ENCODE data around the gene PDGFC. TPM values are rescaled to one million over a fixed set of nuclear protein-coding genes. Genes with fewer than 3 reads are reported as not detected.
"Not testable (repeated sequence)": the region's sequence is repeated elsewhere in the genome, so short reads cannot be mapped to it uniquely, and the experiment has no call there.

PDGFC gene
- total RNA-seq, 4 donors from 2014 or later: 28.0 to 43.9 (median 34.8) TPM

DNA sequence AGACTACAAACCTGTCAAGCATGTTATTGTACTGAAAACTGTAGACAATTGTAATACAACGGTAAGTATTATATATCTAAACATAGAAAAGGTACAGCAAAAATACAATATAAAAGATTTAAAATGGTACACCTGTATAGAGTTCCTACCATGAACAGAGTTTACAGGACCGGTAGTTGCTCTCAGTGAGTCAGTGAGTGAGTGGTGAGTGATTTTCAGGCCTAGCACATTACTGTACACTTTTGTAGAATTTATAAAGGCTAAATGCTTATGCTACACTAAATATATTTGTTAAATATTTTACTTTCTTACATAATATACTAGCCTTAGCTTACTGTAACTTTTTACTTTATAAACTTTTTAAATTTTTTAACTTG is 37.4 kb downstream of the PDGFC start:
- H3K4me3 ChIP-seq: no peak overlapping the region
- H3K9me3 ChIP-seq: no peaks in the 10 kb centered on the region
- 55 to 57% methylated on average over 2 of the region's 2 CpGs for WGBS, 2 donors (ENCODE audit: low coverage in 1 of 2)
- no peaks in the 10 kb centered on the region for H3K36me3 ChIP-seq
- no peaks in the 10 kb centered on the region for H3K27me3 ChIP-seq
- no peak overlapping the region for H3K27ac ChIP-seq
- no peak for ATAC-seq
- peaks cover 0 to 13% (median 6%) of the 10 kb centered on the region in 3 donors for H3K4me1 ChIP-seq
- TF ChIP-seq POLR2A (IDR thresholded peaks at IDR 0.05) (no peak), POLR2AphosphoS5 (IDR thresholded peaks at IDR 0.05) (no peak), EP300 (IDR thresholded peaks at IDR 0.05) (no peak)
- TF ChIP-seq, protein P1, sequence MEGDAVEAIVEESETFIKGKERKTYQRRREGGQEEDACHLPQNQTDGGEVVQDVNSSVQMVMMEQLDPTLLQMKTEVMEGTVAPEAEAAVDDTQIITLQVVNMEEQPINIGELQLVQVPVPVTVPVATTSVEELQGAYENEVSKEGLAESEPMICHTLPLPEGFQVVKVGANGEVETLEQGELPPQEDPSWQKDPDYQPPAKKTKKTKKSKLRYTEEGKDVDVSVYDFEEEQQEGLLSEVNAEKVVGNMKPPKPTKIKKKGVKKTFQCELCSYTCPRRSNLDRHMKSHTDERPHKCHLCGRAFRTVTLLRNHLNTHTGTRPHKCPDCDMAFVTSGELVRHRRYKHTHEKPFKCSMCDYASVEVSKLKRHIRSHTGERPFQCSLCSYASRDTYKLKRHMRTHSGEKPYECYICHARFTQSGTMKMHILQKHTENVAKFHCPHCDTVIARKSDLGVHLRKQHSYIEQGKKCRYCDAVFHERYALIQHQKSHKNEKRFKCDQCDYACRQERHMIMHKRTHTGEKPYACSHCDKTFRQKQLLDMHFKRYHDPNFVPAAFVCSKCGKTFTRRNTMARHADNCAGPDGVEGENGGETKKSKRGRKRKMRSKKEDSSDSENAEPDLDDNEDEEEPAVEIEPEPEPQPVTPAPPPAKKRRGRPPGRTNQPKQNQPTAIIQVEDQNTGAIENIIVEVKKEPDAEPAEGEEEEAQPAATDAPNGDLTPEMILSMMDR (IDR thresholded peaks at IDR 0.05): no peak

DNA sequence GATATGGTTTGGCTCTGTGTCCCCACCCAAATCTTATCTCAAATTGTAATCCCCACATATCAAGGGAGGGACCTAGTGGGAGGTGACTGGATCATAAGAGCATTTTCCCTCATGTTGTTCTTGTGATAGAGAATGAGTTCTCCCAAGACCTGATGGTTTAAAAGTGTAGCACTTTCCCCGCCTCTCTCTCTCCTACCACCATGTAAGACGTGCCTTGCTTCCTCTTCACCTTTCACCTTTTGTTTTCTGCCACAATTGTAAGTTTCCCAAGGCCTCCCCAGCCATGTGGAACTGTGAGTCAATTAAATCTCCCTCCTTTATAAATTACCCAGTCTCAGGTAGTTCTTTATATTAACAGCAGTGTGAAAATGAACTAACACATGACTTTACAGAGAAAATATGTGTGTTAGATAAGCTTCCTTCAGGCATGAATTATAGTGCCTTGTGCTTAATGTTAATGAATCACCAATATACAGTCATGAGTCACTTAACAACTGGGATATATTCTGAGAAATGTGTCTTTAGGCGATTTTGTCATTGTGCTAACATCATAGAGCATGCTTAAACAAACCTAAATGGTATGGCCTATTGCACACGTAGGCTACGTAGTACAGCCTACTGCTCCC is 37.9 kb downstream of the PDGFC start:
- 63 to 70% methylated on average over 5 of the region's 5 CpGs for WGBS, 2 donors (ENCODE audit: low coverage in 1 of 2)
- no peak overlapping the region for H3K27ac ChIP-seq
- no peak for ATAC-seq

DNA sequence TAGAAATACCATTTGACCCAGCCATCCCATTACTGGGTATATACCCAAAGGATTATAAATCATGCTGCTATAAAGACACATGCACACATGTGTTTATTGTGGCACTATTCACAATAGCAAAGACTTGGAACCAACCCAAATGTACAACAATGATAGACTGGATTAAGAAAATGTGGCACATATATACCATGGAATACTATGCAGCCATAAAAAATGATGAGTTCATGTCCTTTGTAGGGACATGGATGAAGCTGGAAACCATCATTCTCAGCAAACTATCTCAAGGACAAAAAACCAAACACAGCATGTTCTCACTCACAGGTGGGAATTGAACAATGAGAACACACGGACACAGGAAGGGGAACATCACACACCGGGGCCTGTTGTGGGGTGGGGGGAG is 39.2 kb downstream of the PDGFC start:
- H3K4me1 ChIP-seq: peaks cover 0 to 20% (median 6%) of the 10 kb centered on the region in 3 donors
- H3K4me3 ChIP-seq, H3K27ac ChIP-seq, ATAC-seq, H3K27me3 ChIP-seq, H3K36me3 ChIP-seq, H3K9me3 ChIP-seq: not testable (repeated sequence)
- no CpG with 5 or more reads among the region's 2 CpGs for WGBS, 2 donors (ENCODE audit: low coverage in 1 of 2)

More for the DNA sequence above, 37.9 kb downstream of the PDGFC start:
- Histone ChIP-seq H3K4me1 (peaks cover 0 to 15% (median 6%) of the 10 kb centered on the region in 3 donors), H3K4me3 (no peak overlapping the region), H3K36me3 (no peaks in the 10 kb centered on the region), H3K27me3 (no peaks in the 10 kb centered on the region), H3K9me3 (no peaks in the 10 kb centered on the region)
- TF ChIP-seq POLR2A (IDR thresholded peaks at IDR 0.05) (no peak), EP300 (IDR thresholded peaks at IDR 0.05) (no peak), POLR2AphosphoS5 (IDR thresholded peaks at IDR 0.05) (no peak)
- TF ChIP-seq, protein P1 (IDR thresholded peaks at IDR 0.05): no peak

DNA sequence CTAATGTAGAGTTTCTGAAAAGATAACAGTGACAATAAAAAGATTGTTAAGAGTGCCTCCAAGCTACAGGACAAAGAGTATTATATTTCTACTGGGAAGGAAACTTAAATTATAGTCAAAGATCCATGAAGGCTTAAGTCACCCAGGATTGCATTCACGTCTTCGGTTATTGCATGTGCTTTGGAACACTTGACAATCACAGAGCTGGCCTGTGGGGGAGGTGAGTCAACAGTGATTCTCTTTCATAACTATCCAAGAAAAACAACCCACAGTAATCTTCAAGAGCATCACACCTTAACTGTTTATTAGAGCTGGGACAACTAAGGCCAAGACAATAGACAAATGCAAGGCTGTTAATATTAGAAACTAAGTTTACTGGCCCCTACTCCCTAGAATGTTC is 40.3 kb downstream of the PDGFC start:
- no peaks in the 10 kb centered on the region for H3K36me3 ChIP-seq
- H3K4me1 ChIP-seq: peaks cover 0 to 20% (median 6%) of the 10 kb centered on the region in 3 donors
- ATAC-seq: no peak
- H3K4me3 ChIP-seq: no peak overlapping the region
- TF ChIP-seq EP300 (IDR thresholded peaks at IDR 0.05) (no peak), POLR2A (IDR thresholded peaks at IDR 0.05) (no peak), POLR2AphosphoS5 (IDR thresholded peaks at IDR 0.05) (no peak)
- TF ChIP-seq, protein P1 (IDR thresholded peaks at IDR 0.05): no peak
- H3K27me3 ChIP-seq: no peaks in the 10 kb centered on the region
- 30 to 44% methylated on average over 2 of the region's 2 CpGs for WGBS, 2 donors (ENCODE audit: low coverage in 1 of 2)
- H3K27ac ChIP-seq: no peak overlapping the region
- peaks cover 0 to 8% (median 0%) of the 10 kb centered on the region in 3 donors for H3K9me3 ChIP-seq

DNA sequence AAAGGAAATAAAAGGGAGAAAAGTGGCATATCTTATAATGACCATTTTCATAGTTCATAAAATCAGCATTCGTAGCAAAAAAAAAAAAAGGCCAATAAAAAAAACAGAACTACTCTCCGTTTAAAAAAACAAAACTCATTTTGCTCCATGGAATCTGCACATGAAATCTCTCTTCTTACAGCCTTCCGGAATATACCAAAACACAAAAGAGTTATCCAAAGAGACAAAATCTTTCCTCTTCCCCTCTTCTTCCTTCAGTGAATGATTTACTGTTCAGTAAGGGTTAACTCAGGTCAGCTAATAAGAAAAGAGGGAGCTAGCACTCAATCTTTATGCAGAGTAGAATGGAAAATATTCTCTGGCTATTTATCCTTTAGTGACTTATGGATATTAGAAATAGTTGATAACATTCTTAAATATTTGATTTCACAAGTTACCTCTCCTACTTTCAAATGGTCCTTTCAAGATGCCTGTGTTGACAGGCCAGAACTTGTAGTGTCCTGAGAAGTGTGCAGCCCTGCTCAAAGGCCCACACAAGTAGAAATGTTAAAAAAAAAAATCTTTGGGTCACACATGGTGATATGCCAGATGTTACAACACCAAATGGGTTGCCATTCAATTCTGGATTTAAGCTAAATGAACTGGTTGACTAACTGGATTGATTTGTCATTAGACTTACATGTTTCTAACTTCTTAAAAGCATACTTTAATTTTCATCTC is 42.1 kb downstream of the PDGFC start:
- ATAC-seq: no peak
- Histone ChIP-seq H3K4me1 (peaks cover 0 to 20% (median 6%) of the 10 kb centered on the region in 3 donors), H3K27me3 (no peaks in the 10 kb centered on the region), H3K27ac (no peak overlapping the region), H3K36me3 (no peaks in the 10 kb centered on the region), H3K4me3 (no peak overlapping the region), H3K9me3 (peaks cover 0 to 8% (median 0%) of the 10 kb centered on the region in 3 donors)
- no peak for TF ChIP-seq EP300 (IDR thresholded peaks at IDR 0.05)
- no peak for TF ChIP-seq POLR2AphosphoS5 (IDR thresholded peaks at IDR 0.05)
- TF ChIP-seq, protein P1 (IDR thresholded peaks at IDR 0.05): no peak
- no peak for TF ChIP-seq POLR2A (IDR thresholded peaks at IDR 0.05)
- WGBS, 2 donors (ENCODE audit: low coverage in 1 of 2): 59 to 67% methylated on average over 3 of the region's 3 CpGs

Data from gastroesophageal sphincter (tissue), 4 donors.